GM21528 (cell line): Measurements from ENCODE around the gene PARD6A.

Experiments
- ATAC-seq: cut with Tn5 transposase; IDR thresholded peaks from one replicate; pipeline ENCODE4 v1.9.1; 2021; ENCODE audit warnings: mild to moderate bottlenecking, moderate library complexity; ENCODE audit not compliant: unreplicated experiment, low FRiP score

The PARD6A gene

GRCh38 chr16:67666032-67666551 is 5.3 kb downstream of the PARD6A start:
- ATAC-seq = no peak

- ATAC-seq = peak; percentile 43
Observed at GRCh38 chr16:67666559-67667452, 6.0 kb downstream of the PARD6A start, which contains the start of the genes C16orf86 and ENKD1. C16orf86 (plus strand) TSS chr16:67666814; CDS start chr16:67666971, 157 bp downstream. ENKD1 (minus strand) TSS chr16:67666750; CDS start chr16:67666442, 308 bp downstream.

DNA sequence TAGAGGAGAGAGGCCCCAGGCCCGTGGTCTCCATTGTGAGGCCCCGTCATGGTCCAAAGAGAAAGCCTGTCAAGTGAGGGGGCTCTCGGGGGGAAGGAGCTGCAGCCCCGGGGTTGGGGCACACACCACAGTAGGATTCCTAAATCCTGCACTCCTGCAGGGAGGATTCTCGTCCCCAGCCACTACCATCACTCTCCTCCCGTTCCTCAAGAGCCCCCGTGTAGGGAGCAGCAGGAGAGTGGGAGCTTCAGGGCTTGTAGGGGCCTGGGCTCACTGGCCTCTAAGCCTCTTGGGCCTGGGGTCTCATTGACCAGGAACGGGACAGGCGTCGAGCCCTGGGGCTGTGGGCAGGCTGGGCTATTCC is 6.7 kb downstream of the PARD6A start:
- ATAC-seq = no peak

GRCh38 chr16:67667817-67668494 is 7.2 kb downstream of the PARD6A start:
- peak; percentile 48 for ATAC-seq

DNA sequence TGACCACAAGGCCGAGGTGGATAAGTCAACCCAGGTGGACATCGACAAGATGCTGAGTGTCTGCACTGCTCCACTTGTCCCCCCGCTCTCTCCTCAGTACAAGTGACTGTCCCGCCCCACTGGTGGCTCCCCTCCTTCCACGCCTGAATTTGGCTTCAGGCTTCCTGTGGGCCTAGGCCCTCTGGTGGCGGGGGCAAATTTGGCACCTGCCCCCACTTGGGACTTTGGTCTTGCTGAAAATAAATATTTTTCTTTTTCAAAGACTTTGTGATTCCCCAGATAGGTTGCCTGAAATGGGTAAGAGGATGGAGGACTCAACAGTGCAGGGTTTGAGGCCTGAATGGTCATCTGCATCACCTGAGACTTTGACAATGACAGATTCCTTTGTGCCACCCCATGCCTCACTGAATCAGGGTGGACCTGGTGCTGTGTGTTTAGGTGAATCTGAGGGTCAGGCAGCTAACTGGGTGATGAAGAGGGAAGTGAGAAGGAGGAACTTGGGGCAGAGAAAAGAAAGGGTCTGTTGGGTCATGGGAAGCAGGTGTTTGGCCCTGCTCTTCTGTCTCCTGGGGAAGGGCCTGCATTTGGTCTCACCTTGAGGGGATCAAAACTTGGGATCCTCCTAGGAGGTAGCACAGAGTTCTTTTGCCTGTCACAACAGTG is 7.9 kb downstream of the PARD6A start:
- ATAC-seq = no peak

DNA sequence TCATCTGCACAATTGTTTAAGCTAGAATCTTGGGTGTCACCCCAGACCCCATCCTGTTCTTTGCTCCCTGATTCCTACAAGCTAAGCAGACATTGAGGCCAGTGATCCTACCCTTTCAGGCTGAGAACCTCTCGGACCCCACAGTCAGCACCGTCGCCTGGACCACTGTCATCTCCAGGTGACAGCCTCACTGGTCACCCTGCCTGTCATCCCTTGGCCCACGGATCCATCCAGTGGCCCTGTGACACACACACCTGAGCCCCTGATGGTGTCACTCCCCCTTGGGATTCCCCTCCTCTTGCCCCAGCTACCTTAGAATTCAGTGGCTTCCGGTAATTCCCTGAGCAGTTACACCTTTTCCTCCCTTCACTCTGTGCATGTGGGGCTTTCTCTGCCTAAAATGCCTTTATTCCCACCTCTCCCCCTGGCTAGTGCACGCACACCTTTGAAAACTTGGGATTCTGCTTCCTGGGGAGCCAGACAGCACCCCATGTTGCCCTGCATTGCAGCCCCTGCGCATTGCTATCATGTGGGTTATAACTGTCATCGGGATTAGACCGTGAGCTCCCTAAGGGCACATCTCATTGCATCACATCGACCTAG is 8.8 kb downstream of the PARD6A start:
- no peak for ATAC-seq

- no peak for ATAC-seq
Observed at GRCh38 chr16:67672306-67672705, 11.5 kb downstream of the PARD6A start.

DNA sequence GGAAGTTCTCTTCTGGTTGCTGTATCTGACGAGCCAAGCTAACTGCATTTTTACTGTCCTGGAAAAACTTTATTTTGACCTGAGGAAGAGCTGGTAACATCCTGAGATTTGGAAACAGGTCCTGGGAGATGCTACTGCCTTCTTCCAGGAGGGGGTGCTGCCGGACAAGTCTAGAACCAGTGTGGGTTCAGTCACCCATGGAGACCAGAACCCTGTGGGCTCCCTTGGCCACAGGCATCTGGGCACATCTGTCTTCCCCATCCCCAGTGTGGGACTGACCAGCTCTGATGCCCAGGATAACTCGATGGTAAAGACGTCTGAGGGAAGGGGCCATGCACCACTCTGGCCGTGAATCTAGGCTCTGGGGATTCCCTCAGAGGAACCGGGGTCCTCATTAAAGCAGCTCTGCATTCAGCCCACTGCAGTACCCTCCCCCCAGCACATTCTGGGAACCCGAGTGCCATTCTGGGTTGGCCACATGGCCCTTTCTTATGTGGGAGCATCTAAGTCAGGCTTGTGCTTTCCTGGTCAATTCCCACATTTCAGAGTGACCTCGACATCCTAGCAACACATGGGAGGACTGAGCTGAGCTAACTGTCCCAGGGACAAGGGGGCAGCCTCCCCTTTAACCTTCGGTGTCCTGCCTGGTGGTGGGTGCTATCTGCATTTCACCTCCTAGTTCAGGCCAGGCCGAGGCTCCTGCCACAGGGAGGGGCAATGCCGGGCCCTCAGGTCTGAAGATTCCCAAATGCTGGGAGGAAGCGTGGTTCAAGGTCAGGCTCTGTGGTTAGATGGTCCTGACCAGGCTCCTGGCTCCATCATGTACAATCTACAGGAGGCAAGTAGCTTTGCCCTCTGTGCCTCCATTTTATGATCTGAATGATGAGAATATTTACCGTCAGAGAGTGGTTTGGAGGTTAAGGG is 12.2 kb downstream of the PARD6A start:
- no peak for ATAC-seq

DNA sequence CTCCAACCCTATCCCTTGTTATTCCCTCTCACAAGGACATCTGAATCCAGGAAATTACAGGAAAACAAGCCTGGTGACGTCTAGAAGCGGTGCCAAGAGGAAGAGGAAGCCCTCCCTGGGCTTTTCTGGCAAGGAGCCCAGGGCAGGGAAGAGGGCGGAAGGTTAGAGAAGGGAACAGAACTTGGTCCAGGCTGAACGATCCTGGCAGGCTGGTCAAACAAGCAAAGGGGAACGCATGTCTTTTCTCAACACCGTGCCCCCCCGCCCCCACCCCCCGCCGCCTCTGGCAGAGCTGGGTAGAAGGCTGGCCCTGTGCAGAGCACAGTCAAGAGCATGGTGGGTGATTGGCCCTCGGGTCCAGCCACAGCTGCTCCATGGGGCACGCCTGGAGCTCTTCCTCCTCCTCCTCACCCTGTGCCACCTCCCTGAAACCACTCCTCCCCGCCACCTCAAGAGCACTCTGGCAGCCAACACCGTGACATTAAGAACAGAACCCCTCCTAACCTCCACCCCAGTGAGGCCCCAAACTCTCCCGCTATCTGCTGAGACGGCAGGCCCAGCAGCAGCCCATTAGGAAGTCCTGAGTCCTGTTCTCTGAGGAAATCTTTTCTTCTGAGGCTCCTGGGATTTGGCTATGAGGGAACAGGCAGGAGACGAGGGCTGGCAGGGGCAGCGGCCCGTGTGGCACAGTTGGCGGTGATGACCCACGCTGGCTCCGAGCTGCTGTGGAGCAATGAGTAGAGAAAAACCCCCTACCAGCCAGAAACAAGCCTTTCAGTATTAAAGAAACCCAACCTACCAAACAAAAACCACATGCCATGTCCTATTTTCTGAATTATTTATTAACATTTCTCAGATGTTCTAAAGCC is 13.2 kb downstream of the PARD6A start:
- ATAC-seq = no peak

- no peak for ATAC-seq
Observed at GRCh38 chr16:67674851-67675578, 14.3 kb downstream of the PARD6A start.

DNA sequence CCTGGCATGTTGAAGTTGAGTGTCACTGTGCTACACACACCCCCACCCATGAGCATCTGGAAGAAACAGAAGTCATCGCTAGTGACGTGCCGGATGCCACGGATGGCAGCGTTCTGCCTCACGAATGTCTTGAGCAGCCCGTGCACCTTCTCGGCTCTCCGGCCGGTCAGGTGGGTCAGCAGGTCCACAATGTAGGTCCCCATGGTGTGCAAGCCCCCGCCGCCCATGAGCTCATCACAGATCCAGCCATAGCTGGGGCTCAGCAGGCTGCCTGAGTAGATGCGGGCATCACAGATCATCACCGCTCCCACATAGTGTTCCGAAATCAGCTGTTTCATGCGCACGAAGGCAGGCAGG is 14.8 kb downstream of the PARD6A start:
- no peak for ATAC-seq

- no peak for ATAC-seq
Observed at GRCh38 chr16:67675999-67676398, 15.2 kb downstream of the PARD6A start.

DNA sequence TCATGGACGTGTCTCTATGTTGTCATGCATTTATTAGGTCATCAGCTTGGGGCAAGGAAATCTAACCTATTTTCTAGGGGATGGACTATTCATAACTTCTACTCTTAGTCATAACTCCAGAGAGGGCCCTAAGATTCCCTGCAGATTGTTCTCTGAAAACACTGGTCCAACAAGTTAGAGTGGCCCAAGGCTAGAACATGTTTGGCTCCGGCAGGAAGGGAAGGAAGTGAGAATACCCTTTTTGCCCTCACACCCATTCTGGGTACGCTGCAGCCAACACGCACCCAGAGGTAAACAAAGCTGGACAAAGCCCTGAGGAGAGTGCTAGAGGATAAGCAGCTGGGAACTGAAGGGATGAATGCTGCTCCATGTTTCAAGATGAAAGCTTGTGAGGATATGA is 15.8 kb downstream of the PARD6A start:
- no peak for ATAC-seq

- no peak for ATAC-seq
Observed at GRCh38 chr16:67676939-67677338, 16.2 kb downstream of the PARD6A start.

DNA sequence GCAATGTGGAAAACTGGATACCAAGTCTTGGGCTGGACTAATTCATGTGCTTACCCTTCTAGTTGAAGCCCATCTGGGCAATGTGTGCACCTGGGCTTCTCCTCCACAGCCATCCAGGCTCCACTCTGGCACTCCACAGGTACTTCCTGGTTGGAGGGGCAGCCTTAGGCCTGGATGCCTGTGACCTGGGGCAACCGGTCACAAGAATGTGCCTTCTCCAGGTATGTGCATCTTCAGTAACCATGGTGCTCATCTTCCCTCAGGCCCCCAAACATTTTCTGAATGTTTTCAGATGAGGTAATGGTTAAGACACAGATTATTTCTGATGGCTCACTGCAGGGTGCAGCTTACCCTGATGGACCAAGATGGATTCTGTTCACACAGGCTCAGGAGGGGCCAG is 17.0 kb downstream of the PARD6A start:
- no peak for ATAC-seq

GRCh38 chr16:67678354-67679023 is 17.7 kb downstream of the PARD6A start:
- ATAC-seq = no peak
